ENCODE results near the gene ILKAP.

ILKAP gene

GRCh38 chr2:238235856-238236255, 32.4 kb upstream of the ILKAP start:
- TF ChIP-seq CTCF (IDR thresholded peaks at IDR 0.05; ENCODE audit: low read depth, low read length): no peak
- DNase-seq (ENCODE audit: extremely low read depth, low read depth): no peak

DNA sequence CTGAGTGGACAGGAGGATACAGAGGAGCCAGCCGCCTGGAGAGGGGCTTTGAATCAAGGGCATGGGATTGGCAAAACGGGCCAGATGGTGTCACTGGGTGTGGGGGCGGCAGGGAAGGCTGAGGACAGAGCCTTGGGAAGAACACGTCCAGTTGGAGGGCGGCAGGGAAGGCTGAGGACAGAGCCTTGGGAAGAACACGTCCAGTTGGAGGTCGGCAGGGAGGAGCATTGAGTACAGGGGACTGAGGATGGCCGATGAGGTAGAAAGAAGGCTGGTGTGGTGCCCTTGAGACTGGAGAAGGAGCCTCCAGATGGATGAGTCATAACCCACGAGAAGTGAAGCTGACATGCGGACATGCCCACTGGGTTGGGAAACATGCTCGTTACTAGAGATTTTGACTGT, 31.8 kb upstream of the ILKAP start:
- no peak for TF ChIP-seq CTCF (IDR thresholded peaks at IDR 0.05; ENCODE audit: low read depth, low read length)
- no peak for DNase-seq (ENCODE audit: extremely low read depth, low read depth)

DNA sequence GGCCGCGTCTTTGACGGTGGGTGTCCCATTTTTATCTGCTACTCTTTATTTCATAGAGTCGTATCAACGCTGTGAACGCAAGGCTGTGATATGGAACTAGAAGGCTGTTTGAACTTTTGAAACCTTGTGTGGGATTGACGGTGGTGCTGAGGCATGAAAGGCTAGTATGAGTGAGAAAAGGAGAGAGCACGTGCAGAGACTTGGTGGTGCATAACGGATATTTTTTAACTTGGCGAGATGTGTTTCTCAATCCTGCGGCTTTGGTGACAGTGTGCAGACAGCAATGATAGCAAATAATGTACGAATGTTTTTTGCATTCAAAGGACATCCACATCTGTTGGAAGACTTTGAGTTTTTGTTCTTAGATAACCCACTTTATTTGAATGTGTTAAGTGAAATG, 30.1 kb upstream of the ILKAP start:
- TF ChIP-seq CTCF (IDR thresholded peaks at IDR 0.05; ENCODE audit: low read depth, low read length): no peak
- no peak for DNase-seq (ENCODE audit: extremely low read depth, low read depth)

- DNase-seq (ENCODE audit: extremely low read depth, low read depth): no peak
- no peak for TF ChIP-seq CTCF (IDR thresholded peaks at IDR 0.05; ENCODE audit: low read depth, low read length)
Measured at GRCh38 chr2:238231809-238232208, 28.3 kb upstream of the ILKAP start.

DNA sequence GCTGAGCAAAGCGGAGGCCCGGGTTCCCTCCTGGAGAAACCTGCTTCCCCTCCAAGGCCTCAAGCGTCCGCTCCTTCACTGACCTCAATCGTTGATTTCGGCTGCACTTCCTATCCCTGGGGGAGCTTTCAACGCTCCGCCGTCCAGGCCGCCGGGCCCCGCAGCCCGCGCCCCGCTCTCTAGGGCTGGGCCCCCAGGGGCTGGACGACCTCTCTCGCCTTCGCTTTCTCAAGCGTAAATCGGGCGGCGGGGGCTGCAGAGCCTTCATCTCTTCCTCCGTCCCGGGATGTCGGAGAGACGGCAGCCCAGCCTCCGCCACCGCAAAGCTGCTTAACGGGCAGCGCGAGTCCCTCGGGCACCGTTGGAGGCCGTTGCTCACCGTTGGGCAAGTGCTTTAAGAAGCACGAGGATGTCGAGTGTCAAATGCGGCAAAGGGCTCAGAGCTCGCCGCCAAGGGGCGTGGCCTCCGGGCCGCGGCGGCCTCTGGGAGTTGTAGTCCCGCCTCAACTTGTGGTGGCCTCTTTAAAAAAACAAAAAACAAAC, 27.8 kb upstream of the ILKAP start:
- DNase-seq (ENCODE audit: extremely low read depth, low read depth): no peak
- TF ChIP-seq CTCF (IDR thresholded peaks at IDR 0.05; ENCODE audit: low read depth, low read length): no peak

- no peak for TF ChIP-seq CTCF (IDR thresholded peaks at IDR 0.05; ENCODE audit: low read depth, low read length)
- no peak for DNase-seq (ENCODE audit: extremely low read depth, low read depth)
Measured at GRCh38 chr2:238230699-238231098, 27.2 kb upstream of the ILKAP start.

GRCh38 chr2:238228700-238229099, 25.2 kb upstream of the ILKAP start:
- no peak for DNase-seq (ENCODE audit: extremely low read depth, low read depth)
- TF ChIP-seq CTCF (IDR thresholded peaks at IDR 0.05; ENCODE audit: low read depth, low read length): no peak
